ENCODE measurements around the gene KLF8. TPM values are rescaled to one million over a fixed set of nuclear protein-coding genes. Genes with fewer than 3 reads are reported as not detected.

KLF8 gene
- total RNA-seq, 1 experiment from 2014 or later = 11.1 TPM

DNA sequence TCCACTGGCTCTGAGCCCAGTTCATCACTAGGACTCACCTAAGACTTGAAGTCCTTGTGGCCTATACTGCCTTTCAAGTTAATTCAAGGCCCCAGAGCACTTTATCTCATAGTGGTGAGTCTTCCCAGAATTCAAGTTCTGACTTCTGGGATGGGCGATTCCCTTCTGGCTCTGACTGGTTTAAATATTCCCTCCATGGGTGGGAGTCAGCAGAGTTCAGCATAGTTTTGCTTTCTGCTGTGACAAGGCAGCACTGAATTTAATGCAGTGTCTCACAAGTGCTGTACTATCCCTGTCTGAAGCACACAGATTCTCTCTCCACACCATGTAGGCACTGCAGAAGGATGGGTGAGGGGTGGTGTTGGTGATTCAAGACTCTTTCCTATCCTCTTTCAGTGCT is 46.5 kb downstream of the KLF8 start (continued):
- TF ChIP-seq, protein P1, sequence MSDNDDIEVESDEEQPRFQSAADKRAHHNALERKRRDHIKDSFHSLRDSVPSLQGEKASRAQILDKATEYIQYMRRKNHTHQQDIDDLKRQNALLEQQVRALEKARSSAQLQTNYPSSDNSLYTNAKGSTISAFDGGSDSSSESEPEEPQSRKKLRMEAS (CRISPR knock-in tag; IDR thresholded peaks at IDR 0.05) = no peak
- TF ChIP-seq TP53 (CRISPR knock-in tag; IDR thresholded peaks at IDR 0.05) = no peak
- TF ChIP-seq, protein P2, sequence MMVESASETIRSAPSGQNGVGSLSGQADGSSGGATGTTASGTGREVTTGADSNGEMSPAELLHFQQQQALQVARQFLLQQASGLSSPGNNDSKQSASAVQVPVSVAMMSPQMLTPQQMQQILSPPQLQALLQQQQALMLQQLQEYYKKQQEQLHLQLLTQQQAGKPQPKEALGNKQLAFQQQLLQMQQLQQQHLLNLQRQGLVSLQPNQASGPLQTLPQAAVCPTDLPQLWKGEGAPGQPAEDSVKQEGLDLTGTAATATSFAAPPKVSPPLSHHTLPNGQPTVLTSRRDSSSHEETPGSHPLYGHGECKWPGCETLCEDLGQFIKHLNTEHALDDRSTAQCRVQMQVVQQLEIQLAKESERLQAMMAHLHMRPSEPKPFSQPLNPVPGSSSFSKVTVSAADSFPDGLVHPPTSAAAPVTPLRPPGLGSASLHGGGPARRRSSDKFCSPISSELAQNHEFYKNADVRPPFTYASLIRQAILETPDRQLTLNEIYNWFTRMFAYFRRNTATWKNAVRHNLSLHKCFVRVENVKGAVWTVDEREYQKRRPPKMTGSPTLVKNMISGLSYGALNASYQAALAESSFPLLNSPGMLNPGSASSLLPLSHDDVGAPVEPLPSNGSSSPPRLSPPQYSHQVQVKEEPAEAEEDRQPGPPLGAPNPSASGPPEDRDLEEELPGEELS (CRISPR knock-in tag; IDR thresholded peaks at IDR 0.05) = no peak

DNA sequence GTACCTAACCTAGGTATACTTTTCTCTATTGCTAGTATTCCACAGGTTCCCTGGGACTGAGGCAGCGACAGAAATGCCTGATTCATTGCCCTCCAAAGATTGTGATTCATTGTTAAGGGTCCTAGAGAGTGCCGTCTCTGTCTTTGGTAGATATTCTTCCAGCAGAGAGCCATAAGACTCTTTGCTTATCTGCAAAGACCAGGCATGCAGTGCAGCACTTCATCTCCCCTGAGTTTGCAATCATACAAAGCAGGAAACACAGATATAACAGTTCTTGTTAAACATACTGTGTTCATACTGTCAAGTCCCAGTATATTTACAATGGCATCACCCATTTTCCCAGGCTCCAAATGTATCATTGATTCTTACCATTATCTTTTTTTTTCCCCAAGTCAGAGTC is 47.7 kb downstream of the KLF8 start:
- no peak overlapping the region for H3K27ac Mint-ChIP-seq
- CTCF ChIA-PET = no interaction called here
- no peaks in the 10 kb centered on the region for H3K9me3 Mint-ChIP-seq
- DNase-seq (ENCODE audit: low spot score) (no peak), ATAC-seq (no peak)
- no peaks in the 10 kb centered on the region for H3K27me3 Mint-ChIP-seq (ENCODE audit: low read depth)
- no peaks in the 10 kb centered on the region for H3K36me3 Mint-ChIP-seq
- POLR2A ChIA-PET = no interaction called here
- no peak overlapping the region for H3K4me3 Mint-ChIP-seq
- no peaks in the 10 kb centered on the region for H3K4me1 Mint-ChIP-seq
- TF ChIP-seq, protein P3, sequence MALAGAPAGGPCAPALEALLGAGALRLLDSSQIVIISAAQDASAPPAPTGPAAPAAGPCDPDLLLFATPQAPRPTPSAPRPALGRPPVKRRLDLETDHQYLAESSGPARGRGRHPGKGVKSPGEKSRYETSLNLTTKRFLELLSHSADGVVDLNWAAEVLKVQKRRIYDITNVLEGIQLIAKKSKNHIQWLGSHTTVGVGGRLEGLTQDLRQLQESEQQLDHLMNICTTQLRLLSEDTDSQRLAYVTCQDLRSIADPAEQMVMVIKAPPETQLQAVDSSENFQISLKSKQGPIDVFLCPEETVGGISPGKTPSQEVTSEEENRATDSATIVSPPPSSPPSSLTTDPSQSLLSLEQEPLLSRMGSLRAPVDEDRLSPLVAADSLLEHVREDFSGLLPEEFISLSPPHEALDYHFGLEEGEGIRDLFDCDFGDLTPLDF (CRISPR knock-in tag; IDR thresholded peaks at IDR 0.05) = no peak
- TF ChIP-seq, protein P4, sequence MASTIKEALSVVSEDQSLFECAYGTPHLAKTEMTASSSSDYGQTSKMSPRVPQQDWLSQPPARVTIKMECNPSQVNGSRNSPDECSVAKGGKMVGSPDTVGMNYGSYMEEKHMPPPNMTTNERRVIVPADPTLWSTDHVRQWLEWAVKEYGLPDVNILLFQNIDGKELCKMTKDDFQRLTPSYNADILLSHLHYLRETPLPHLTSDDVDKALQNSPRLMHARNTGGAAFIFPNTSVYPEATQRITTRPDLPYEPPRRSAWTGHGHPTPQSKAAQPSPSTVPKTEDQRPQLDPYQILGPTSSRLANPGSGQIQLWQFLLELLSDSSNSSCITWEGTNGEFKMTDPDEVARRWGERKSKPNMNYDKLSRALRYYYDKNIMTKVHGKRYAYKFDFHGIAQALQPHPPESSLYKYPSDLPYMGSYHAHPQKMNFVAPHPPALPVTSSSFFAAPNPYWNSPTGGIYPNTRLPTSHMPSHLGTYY (CRISPR knock-in tag; IDR thresholded peaks at IDR 0.05) = no peak
- TF ChIP-seq ESRRA (CRISPR knock-in tag; IDR thresholded peaks at IDR 0.05; ENCODE audit: borderline replicate concordance) (no peak), TEAD4 (CRISPR knock-in tag; IDR thresholded peaks at IDR 0.05) (no peak), ZNF232 (CRISPR knock-in tag; IDR thresholded peaks at IDR 0.05) (no peak), NFE2L1 (CRISPR knock-in tag; IDR thresholded peaks at IDR 0.05) (no peak), GTF2I (CRISPR knock-in tag; conservative IDR thresholded peaks at IDR 0.05) (no peak), KAT7 (CRISPR knock-in tag; IDR thresholded peaks at IDR 0.05; ENCODE audit: borderline replicate concordance) (no peak), SMAD4 (CRISPR knock-in tag; IDR thresholded peaks at IDR 0.05) (no peak)
- TF ChIP-seq, protein P5, sequence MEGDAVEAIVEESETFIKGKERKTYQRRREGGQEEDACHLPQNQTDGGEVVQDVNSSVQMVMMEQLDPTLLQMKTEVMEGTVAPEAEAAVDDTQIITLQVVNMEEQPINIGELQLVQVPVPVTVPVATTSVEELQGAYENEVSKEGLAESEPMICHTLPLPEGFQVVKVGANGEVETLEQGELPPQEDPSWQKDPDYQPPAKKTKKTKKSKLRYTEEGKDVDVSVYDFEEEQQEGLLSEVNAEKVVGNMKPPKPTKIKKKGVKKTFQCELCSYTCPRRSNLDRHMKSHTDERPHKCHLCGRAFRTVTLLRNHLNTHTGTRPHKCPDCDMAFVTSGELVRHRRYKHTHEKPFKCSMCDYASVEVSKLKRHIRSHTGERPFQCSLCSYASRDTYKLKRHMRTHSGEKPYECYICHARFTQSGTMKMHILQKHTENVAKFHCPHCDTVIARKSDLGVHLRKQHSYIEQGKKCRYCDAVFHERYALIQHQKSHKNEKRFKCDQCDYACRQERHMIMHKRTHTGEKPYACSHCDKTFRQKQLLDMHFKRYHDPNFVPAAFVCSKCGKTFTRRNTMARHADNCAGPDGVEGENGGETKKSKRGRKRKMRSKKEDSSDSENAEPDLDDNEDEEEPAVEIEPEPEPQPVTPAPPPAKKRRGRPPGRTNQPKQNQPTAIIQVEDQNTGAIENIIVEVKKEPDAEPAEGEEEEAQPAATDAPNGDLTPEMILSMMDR (IDR thresholded peaks at IDR 0.05) = no peak
- TF ChIP-seq, protein P6, sequence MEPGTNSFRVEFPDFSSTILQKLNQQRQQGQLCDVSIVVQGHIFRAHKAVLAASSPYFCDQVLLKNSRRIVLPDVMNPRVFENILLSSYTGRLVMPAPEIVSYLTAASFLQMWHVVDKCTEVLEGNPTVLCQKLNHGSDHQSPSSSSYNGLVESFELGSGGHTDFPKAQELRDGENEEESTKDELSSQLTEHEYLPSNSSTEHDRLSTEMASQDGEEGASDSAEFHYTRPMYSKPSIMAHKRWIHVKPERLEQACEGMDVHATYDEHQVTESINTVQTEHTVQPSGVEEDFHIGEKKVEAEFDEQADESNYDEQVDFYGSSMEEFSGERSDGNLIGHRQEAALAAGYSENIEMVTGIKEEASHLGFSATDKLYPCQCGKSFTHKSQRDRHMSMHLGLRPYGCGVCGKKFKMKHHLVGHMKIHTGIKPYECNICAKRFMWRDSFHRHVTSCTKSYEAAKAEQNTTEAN (CRISPR knock-in tag; IDR thresholded peaks at IDR 0.05) = no peak
- TF ChIP-seq, protein P7, sequence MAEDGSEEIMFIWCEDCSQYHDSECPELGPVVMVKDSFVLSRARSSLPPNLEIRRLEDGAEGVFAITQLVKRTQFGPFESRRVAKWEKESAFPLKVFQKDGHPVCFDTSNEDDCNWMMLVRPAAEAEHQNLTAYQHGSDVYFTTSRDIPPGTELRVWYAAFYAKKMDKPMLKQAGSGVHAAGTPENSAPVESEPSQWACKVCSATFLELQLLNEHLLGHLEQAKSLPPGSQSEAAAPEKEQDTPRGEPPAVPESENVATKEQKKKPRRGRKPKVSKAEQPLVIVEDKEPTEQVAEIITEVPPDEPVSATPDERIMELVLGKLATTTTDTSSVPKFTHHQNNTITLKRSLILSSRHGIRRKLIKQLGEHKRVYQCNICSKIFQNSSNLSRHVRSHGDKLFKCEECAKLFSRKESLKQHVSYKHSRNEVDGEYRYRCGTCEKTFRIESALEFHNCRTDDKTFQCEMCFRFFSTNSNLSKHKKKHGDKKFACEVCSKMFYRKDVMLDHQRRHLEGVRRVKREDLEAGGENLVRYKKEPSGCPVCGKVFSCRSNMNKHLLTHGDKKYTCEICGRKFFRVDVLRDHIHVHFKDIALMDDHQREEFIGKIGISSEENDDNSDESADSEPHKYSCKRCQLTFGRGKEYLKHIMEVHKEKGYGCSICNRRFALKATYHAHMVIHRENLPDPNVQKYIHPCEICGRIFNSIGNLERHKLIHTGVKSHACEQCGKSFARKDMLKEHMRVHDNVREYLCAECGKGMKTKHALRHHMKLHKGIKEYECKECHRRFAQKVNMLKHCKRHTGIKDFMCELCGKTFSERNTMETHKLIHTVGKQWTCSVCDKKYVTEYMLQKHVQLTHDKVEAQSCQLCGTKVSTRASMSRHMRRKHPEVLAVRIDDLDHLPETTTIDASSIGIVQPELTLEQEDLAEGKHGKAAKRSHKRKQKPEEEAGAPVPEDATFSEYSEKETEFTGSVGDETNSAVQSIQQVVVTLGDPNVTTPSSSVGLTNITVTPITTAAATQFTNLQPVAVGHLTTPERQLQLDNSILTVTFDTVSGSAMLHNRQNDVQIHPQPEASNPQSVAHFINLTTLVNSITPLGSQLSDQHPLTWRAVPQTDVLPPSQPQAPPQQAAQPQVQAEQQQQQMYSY (CRISPR knock-in tag; IDR thresholded peaks at IDR 0.05) = no peak
- TF ChIP-seq, protein P8, sequence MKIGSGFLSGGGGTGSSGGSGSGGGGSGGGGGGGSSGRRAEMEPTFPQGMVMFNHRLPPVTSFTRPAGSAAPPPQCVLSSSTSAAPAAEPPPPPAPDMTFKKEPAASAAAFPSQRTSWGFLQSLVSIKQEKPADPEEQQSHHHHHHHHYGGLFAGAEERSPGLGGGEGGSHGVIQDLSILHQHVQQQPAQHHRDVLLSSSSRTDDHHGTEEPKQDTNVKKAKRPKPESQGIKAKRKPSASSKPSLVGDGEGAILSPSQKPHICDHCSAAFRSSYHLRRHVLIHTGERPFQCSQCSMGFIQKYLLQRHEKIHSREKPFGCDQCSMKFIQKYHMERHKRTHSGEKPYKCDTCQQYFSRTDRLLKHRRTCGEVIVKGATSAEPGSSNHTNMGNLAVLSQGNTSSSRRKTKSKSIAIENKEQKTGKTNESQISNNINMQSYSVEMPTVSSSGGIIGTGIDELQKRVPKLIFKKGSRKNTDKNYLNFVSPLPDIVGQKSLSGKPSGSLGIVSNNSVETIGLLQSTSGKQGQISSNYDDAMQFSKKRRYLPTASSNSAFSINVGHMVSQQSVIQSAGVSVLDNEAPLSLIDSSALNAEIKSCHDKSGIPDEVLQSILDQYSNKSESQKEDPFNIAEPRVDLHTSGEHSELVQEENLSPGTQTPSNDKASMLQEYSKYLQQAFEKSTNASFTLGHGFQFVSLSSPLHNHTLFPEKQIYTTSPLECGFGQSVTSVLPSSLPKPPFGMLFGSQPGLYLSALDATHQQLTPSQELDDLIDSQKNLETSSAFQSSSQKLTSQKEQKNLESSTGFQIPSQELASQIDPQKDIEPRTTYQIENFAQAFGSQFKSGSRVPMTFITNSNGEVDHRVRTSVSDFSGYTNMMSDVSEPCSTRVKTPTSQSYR (CRISPR knock-in tag; IDR thresholded peaks at IDR 0.05) = no peak
- TF ChIP-seq, protein P9, sequence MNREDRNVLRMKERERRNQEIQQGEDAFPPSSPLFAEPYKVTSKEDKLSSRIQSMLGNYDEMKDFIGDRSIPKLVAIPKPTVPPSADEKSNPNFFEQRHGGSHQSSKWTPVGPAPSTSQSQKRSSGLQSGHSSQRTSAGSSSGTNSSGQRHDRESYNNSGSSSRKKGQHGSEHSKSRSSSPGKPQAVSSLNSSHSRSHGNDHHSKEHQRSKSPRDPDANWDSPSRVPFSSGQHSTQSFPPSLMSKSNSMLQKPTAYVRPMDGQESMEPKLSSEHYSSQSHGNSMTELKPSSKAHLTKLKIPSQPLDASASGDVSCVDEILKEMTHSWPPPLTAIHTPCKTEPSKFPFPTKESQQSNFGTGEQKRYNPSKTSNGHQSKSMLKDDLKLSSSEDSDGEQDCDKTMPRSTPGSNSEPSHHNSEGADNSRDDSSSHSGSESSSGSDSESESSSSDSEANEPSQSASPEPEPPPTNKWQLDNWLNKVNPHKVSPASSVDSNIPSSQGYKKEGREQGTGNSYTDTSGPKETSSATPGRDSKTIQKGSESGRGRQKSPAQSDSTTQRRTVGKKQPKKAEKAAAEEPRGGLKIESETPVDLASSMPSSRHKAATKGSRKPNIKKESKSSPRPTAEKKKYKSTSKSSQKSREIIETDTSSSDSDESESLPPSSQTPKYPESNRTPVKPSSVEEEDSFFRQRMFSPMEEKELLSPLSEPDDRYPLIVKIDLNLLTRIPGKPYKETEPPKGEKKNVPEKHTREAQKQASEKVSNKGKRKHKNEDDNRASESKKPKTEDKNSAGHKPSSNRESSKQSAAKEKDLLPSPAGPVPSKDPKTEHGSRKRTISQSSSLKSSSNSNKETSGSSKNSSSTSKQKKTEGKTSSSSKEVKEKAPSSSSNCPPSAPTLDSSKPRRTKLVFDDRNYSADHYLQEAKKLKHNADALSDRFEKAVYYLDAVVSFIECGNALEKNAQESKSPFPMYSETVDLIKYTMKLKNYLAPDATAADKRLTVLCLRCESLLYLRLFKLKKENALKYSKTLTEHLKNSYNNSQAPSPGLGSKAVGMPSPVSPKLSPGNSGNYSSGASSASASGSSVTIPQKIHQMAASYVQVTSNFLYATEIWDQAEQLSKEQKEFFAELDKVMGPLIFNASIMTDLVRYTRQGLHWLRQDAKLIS (CRISPR knock-in tag; IDR thresholded peaks at IDR 0.05; ENCODE audit: borderline replicate concordance) = no peak
